IPS-18a (cell line): Measurements from ENCODE around the gene CENPF.

ENCODE experiments used
- H3K27ac ChIP-seq: one replicate; pipeline ENCODE4 v1.5.1; 2013; ENCODE audit warnings: low read length
- H3K27me3 ChIP-seq: one replicate; pipeline ENCODE4 v1.6.1; 2013; ENCODE audit warnings: mild to moderate bottlenecking, low read length; ENCODE audit not compliant: control insufficient read depth, insufficient read depth
- H3K36me3 ChIP-seq: one replicate; pipeline ENCODE4 v1.6.1; 2013; ENCODE audit warnings: low read depth, low read length; ENCODE audit not compliant: control insufficient read depth
- H3K4me1 ChIP-seq: one replicate; pipeline ENCODE4 v1.6.1; 2013; ENCODE audit warnings: low read depth, low read length; ENCODE audit not compliant: control insufficient read depth
- H3K4me3 ChIP-seq: one replicate; pipeline ENCODE4 v1.5.1; 2013; ENCODE audit warnings: low read length
- H3K9ac ChIP-seq: one replicate; pipeline ENCODE4 v1.6.1; 2013; ENCODE audit warnings: mild to moderate bottlenecking, low read length, moderate library complexity
- H3K9me3 ChIP-seq: one replicate; pipeline ENCODE4 v1.6.1; 2013; ENCODE audit warnings: low read depth, low read length; ENCODE audit not compliant: control insufficient read depth

Gene CENPF

DNA sequence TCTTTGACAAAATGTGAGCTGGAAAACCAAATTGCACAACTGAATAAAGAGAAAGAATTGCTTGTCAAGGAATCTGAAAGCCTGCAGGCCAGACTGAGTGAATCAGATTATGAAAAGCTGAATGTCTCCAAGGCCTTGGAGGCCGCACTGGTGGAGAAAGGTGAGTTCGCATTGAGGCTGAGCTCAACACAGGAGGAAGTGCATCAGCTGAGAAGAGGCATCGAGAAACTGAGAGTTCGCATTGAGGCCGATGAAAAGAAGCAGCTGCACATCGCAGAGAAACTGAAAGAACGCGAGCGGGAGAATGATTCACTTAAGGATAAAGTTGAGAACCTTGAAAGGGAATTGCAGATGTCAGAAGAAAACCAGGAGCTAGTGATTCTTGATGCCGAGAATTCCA, 42.7 kb downstream of the CENPF start:
- no peaks in the 10 kb centered on the region for H3K9me3 ChIP-seq
- no peaks in the 10 kb centered on the region for H3K4me1 ChIP-seq
- H3K27me3 ChIP-seq: no peaks in the 10 kb centered on the region
- no peak overlapping the region for H3K9ac ChIP-seq
- no peak overlapping the region for H3K4me3 ChIP-seq
- peaks cover 96% of the 10 kb centered on the region for H3K36me3 ChIP-seq
- no peak overlapping the region for H3K27ac ChIP-seq

DNA sequence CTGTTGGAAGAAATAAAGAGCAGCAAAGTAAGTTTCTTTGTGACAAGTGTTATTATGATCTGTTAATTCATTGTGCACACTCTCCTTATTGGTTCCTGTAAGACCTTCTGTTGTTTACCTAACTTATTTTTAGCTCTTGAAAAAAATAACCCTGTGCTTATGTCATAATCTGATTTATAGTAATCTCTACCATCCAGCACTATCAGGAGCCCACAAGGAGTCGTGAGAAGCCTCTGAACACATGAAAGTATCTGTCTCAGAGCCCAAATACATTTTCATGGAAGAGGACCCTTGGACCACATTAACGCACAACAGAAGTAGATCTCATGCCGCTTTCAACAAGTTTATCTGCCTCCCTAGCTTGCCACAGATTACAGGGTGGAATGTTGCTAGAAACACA, 45.8 kb downstream of the CENPF start:
- Histone ChIP-seq H3K4me1 (no peaks in the 10 kb centered on the region), H3K27ac (no peak overlapping the region), H3K27me3 (no peaks in the 10 kb centered on the region), H3K36me3 (peaks cover 93% of the 10 kb centered on the region), H3K9me3 (no peaks in the 10 kb centered on the region), H3K9ac (no peak overlapping the region), H3K4me3 (no peak overlapping the region)

DNA sequence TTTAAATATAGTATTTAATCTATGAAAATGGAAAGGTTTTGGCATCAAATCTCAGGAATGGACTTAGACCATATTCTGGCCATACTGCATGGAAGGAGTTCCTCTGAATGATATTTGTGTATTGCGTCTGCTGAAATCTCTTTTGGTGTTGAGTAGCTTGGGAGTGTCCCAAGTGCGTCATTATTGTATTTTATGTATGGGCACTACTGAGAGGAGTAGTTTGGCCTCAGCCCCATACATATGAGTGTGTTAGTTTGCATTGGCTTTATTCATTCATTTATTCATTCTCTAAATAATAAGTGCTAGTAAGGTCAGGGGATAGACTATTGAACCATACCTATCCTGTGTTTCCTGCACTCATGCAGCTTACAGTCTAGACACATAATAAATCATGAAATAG, 46.6 kb downstream of the CENPF start:
- H3K36me3 ChIP-seq: peaks cover 93% of the 10 kb centered on the region

GRCh38 chr1:214650664-214651063, 47.7 kb downstream of the CENPF start:
- Histone ChIP-seq H3K4me1 (no peaks in the 10 kb centered on the region), H3K27ac (no peak overlapping the region), H3K9me3 (no peaks in the 10 kb centered on the region), H3K27me3 (no peaks in the 10 kb centered on the region), H3K36me3 (peaks cover 92% of the 10 kb centered on the region), H3K4me3 (no peak overlapping the region), H3K9ac (no peak overlapping the region)

More for the DNA sequence above, 46.6 kb downstream of the CENPF start:
- no peaks in the 10 kb centered on the region for H3K27me3 ChIP-seq
- no peak overlapping the region for H3K4me3 ChIP-seq
- no peaks in the 10 kb centered on the region for H3K9me3 ChIP-seq
- H3K4me1 ChIP-seq: no peaks in the 10 kb centered on the region
- H3K9ac ChIP-seq: no peak overlapping the region
- no peak overlapping the region for H3K27ac ChIP-seq

DNA sequence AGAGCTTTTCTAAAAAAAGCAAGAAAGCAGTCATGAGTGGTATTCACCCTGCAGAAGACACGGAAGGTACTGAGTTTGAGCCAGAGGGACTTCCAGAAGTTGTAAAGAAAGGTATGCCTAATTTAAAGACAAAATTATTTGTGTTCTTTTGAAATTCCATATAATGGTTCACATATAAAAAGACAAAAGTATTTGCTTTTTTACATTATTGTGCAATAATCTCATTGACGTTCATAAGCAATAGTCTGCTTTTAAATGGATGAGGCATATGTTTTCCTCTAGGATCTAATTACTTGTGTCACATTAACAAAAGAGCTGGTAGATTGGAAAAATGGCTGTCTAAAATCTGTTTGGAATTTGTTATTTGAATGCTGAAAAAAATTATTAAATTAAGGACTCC, 54.3 kb downstream of the CENPF start:
- H3K27me3 ChIP-seq: no peaks in the 10 kb centered on the region
- no peak overlapping the region for H3K27ac ChIP-seq
- H3K36me3 ChIP-seq: peaks cover 98% of the 10 kb centered on the region

DNA sequence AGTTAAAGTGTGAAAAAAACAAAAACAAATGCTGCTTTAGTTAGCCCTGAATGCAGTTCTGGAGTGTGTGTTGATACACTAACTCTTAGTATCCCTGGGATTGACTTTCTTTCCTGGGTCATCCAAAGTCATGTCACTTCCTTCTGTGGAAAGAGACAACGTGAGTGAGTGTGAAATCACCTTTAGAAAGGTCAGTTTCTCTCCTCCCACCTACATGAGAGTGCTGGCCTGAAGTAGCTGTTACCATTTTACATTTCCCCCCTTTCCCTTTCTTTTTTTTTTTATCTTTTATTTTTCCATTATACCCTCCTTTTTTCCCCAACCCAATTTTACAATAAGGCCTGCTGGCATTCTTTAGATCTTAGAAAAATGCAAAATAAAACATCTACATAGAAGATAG, 55.2 kb downstream of the CENPF start:
- no peaks in the 10 kb centered on the region for H3K4me1 ChIP-seq
- no peak overlapping the region for H3K4me3 ChIP-seq
- no peaks in the 10 kb centered on the region for H3K27me3 ChIP-seq
- peaks cover 96% of the 10 kb centered on the region for H3K36me3 ChIP-seq
- no peak overlapping the region for H3K9ac ChIP-seq
- no peak overlapping the region for H3K27ac ChIP-seq
- no peaks in the 10 kb centered on the region for H3K9me3 ChIP-seq

More for the DNA sequence above, 54.3 kb downstream of the CENPF start:
- no peak overlapping the region for H3K4me3 ChIP-seq
- no peaks in the 10 kb centered on the region for H3K4me1 ChIP-seq
- H3K9me3 ChIP-seq: no peaks in the 10 kb centered on the region
- H3K9ac ChIP-seq: no peak overlapping the region

DNA sequence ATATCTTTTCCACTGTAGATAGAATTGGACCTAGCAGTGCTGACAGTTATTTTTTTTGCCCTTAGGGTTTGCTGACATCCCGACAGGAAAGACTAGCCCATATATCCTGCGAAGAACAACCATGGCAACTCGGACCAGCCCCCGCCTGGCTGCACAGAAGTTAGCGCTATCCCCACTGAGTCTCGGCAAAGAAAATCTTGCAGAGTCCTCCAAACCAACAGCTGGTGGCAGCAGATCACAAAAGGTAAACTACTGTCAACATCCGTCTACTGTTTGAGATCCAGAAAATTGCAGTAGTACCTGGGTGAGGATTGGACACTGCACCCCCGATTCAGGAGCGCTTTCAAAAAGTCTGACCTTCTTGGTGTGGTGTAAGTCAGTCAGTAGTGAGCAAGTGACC, 55.8 kb downstream of the CENPF start:
- no peak overlapping the region for H3K9ac ChIP-seq
- H3K36me3 ChIP-seq: peaks cover 96% of the 10 kb centered on the region
- H3K4me3 ChIP-seq: no peak overlapping the region
- no peaks in the 10 kb centered on the region for H3K4me1 ChIP-seq
- no peaks in the 10 kb centered on the region for H3K27me3 ChIP-seq
- no peaks in the 10 kb centered on the region for H3K9me3 ChIP-seq
- H3K27ac ChIP-seq: no peak overlapping the region

GRCh38 chr1:214660190-214660589, 57.2 kb downstream of the CENPF start:
- Histone ChIP-seq H3K27me3 (no peaks in the 10 kb centered on the region), H3K27ac (no peak overlapping the region), H3K36me3 (peaks cover 97% of the 10 kb centered on the region), H3K4me1 (no peaks in the 10 kb centered on the region), H3K9me3 (no peaks in the 10 kb centered on the region), H3K4me3 (no peak overlapping the region), H3K9ac (no peak overlapping the region)

DNA sequence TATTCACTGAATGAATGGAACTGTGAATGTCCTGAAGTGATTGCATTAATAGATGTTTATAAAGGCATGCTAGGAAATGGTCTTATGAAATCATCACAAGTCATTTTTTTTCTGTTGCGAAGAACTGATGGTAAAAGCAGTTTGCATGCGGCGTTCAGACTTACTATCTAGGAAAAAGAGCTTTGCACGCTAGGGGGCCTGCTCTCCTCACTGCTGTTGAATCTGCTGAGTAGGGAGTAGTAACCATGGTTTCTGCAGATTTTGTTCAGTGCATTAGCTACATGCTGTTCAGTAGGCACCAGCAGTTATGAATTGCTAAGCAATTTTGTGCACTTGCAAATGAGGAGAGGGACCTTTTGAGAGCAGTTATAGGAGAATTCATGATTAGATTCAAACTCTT, 57.9 kb downstream of the CENPF start:
- H3K4me1 ChIP-seq: no peaks in the 10 kb centered on the region
- H3K4me3 ChIP-seq: no peak overlapping the region
- no peaks in the 10 kb centered on the region for H3K27me3 ChIP-seq
- H3K9me3 ChIP-seq: no peaks in the 10 kb centered on the region
- H3K27ac ChIP-seq: no peak overlapping the region
- H3K9ac ChIP-seq: no peak overlapping the region
- peaks cover 97% of the 10 kb centered on the region for H3K36me3 ChIP-seq

DNA sequence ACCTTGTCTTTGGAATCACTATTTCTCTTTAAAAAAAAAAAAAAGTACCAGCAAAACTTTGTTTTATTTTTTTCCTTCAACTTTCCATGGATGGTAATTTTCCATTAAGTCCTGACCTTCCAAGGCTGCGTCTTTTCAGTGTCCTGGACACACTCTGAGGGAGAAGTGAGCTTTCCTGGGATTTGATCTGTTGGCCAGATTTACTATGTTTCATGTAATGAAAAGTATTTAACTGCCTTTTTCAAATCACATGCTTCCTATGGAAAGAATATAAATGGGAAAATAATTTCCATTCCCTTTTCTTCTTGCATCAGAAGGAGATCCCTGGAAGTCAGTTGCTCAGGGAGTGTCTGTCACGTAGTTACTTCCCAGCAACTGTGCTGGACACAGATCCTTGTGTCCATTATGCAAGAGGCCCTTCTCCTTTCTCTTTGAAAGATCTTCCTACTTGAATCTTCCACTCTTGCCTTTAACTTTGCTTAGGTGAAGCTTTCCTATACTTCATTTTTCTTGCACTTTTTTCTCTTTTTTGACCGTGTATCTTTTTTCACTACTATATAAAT, 59.3 kb downstream of the CENPF start:
- no peaks in the 10 kb centered on the region for H3K9me3 ChIP-seq
- no peaks in the 10 kb centered on the region for H3K4me1 ChIP-seq
- H3K4me3 ChIP-seq: no peak overlapping the region
- peaks cover 97% of the 10 kb centered on the region for H3K36me3 ChIP-seq
- no peaks in the 10 kb centered on the region for H3K27me3 ChIP-seq
- H3K27ac ChIP-seq: no peak overlapping the region
- no peak overlapping the region for H3K9ac ChIP-seq

GRCh38 chr1:214664651-214665433, 61.8 kb downstream of the CENPF start:
- no peaks in the 10 kb centered on the region for H3K4me1 ChIP-seq
- peaks cover 80% of the 10 kb centered on the region for H3K36me3 ChIP-seq
- no peaks in the 10 kb centered on the region for H3K27me3 ChIP-seq
- no peak overlapping the region for H3K4me3 ChIP-seq
- no peaks in the 10 kb centered on the region for H3K9me3 ChIP-seq
- no peak overlapping the region for H3K9ac ChIP-seq
- no peak overlapping the region for H3K27ac ChIP-seq

- Histone ChIP-seq H3K27me3 (no peaks in the 10 kb centered on the region), H3K27ac (no peak overlapping the region), H3K36me3 (peaks cover 71% of the 10 kb centered on the region), H3K9ac (no peak overlapping the region), H3K4me3 (no peak overlapping the region), H3K4me1 (no peaks in the 10 kb centered on the region), H3K9me3 (no peaks in the 10 kb centered on the region)
Measured at GRCh38 chr1:214665606-214666110, 62.7 kb downstream of the CENPF start.
